Measurements from ENCODE around the gene HMGCS2. TPM values are rescaled to one million over a fixed set of nuclear protein-coding genes. Genes with fewer than 3 reads are reported as not detected.

Gene HMGCS2
- polyA plus RNA-seq, 1 of the 3 experiments (the other 2 are of a cell fraction), result not detected

DNA sequence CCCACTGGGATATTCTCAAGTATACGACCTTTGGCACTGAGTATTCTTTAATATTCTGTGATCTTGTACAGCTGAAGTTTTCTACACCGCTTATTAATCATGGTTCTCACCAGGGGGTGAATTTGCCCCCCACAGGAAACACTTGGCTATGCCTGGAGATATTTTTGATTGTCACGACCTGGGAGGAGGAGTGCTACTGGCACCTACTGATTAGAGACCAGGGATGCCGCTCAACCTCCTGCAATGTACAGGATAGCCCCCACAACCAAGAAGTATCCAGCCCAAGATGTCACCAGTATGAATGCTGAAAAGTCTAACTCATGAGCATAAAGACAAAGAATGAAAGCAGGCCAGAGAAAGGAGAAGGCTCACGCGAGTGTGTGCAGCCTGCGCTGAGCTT, 28.9 kb upstream of the HMGCS2 start:
- Histone ChIP-seq H3K9me2 (no peaks in the 10 kb centered on the region), H3K27ac (ENCODE audit: low read depth in 2 of 2, low read length in 1 of 2) (no peak overlapping the region), H2AFZ (ENCODE audit: low read depth) (no peak overlapping the region), H3F3A (replicated peaks; ENCODE audit: insufficient read depth) (no peaks in the 10 kb centered on the region), H3K4me2 (no peak overlapping the region), H3K9me3 (no peaks in the 10 kb centered on the region), H3K9ac (no peak overlapping the region), H3K4me1 (ENCODE audit: control insufficient read depth in 1 of 2, insufficient read depth in 2 of 2, low read depth in 1 of 2, low read length in 1 of 2) (no peaks in the 10 kb centered on the region; a peak in 1 of 4 replicates), H3K79me2 (ENCODE audit: insufficient read depth) (no peaks in the 10 kb centered on the region), H4K20me1 (ENCODE audit: insufficient read depth) (no peaks in the 10 kb centered on the region), H3K27me3 (ENCODE audit: insufficient read depth) (no peaks in the 10 kb centered on the region; the same call in 1 of the 2 replicates), H3K4me3 (ENCODE audit: low read depth in 2 of 2, low read length in 1 of 2) (no peak overlapping the region), H3K36me3 (replicated peaks in 1 of 2; ENCODE audit: control insufficient read depth in 1 of 2, insufficient read depth in 2 of 2, low read length in 1 of 2) (no peaks in the 10 kb centered on the region)
- CTCF ChIA-PET, result interaction anchor here (2.6 kb wide), 1 partner anchor 12 kb away, joined by 10 read pairs; no protein-coding TSS in a partner anchor
- DNase-seq, result no peak
- POLR2A ChIA-PET, result no interaction called here
- 85% methylated on average over 7 of the region's 7 CpGs for WGBS (ENCODE audit: low lambda C conversion rate)
- no peak for TF ChIP-seq SIN3A (IDR thresholded peaks at IDR 0.05; ENCODE audit: borderline replicate concordance, low read depth, low read length)
- TF ChIP-seq, protein P1, sequence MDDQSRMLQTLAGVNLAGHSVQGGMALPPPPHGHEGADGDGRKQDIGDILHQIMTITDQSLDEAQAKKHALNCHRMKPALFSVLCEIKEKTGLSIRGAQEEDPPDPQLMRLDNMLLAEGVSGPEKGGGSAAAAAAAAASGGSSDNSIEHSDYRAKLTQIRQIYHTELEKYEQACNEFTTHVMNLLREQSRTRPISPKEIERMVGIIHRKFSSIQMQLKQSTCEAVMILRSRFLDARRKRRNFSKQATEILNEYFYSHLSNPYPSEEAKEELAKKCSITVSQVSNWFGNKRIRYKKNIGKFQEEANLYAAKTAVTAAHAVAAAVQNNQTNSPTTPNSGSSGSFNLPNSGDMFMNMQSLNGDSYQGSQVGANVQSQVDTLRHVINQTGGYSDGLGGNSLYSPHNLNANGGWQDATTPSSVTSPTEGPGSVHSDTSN (IDR thresholded peaks at IDR 0.05), result no peak

DNA sequence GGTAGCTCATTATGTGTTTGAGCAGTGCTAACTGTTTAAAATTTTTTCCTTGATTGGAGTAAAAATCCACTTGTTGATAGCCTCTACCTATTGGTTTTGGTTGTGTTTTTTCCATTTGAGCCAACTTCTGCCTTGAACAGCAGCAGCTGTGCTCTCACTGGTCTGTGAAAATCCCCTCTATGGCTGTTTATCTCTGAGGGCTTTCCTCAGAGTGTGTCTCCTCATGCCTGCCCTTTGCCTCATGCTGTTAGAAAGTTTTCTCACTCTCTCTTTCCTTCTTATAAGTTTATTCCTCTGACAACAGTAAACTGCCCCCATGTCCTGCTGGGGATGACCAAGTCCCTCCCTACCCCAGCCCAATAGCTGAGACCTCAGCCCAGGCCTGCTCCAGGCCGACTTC, 28.5 kb upstream of the HMGCS2 start:
- WGBS (ENCODE audit: low lambda C conversion rate), result 9% methylated on average over 1 of the region's 1 CpG
- no peaks in the 10 kb centered on the region for H3F3A ChIP-seq (replicated peaks; ENCODE audit: insufficient read depth)
- H3K9me2 ChIP-seq, result no peaks in the 10 kb centered on the region
- no peaks in the 10 kb centered on the region; a peak in 1 of 4 replicates for H3K4me1 ChIP-seq (ENCODE audit: control insufficient read depth in 1 of 2, insufficient read depth in 2 of 2, low read depth in 1 of 2, low read length in 1 of 2)
- no peaks in the 10 kb centered on the region for H3K79me2 ChIP-seq (ENCODE audit: insufficient read depth)
- H4K20me1 ChIP-seq (ENCODE audit: insufficient read depth), result no peaks in the 10 kb centered on the region
- no peak overlapping the region for H3K4me3 ChIP-seq (ENCODE audit: low read depth in 2 of 2, low read length in 1 of 2)
- no peaks in the 10 kb centered on the region for H3K9me3 ChIP-seq
- no peaks in the 10 kb centered on the region for H3K27me3 ChIP-seq (ENCODE audit: insufficient read depth)
- H3K36me3 ChIP-seq (replicated peaks in 1 of 2; ENCODE audit: control insufficient read depth in 1 of 2, insufficient read depth in 2 of 2, low read length in 1 of 2), result no peaks in the 10 kb centered on the region
- ChIA-PET CTCF (interaction anchor here (0.8 to 2.0 kb wide), 2 partner anchors 9 to 11 kb away, joined by 3 to 17 read pairs; no protein-coding TSS in a partner anchor), POLR2A (no interaction called here)
- no peak for DNase-seq
- H2AFZ ChIP-seq (ENCODE audit: low read depth), result no peak overlapping the region
- H3K27ac ChIP-seq (ENCODE audit: low read depth in 2 of 2, low read length in 1 of 2), result no peak overlapping the region
- H3K9ac ChIP-seq, result no peak overlapping the region
- no peak for TF ChIP-seq FOXJ3 (CRISPR knock-in tag; IDR thresholded peaks at IDR 0.05)
- TF ChIP-seq RCOR1 (IDR thresholded peaks at IDR 0.05; ENCODE audit: low read length), result no peak
- no peak for TF ChIP-seq POLR2AphosphoS5 (IDR thresholded peaks at IDR 0.05; ENCODE audit: low read depth, low read length)
- TF ChIP-seq, protein P2, sequence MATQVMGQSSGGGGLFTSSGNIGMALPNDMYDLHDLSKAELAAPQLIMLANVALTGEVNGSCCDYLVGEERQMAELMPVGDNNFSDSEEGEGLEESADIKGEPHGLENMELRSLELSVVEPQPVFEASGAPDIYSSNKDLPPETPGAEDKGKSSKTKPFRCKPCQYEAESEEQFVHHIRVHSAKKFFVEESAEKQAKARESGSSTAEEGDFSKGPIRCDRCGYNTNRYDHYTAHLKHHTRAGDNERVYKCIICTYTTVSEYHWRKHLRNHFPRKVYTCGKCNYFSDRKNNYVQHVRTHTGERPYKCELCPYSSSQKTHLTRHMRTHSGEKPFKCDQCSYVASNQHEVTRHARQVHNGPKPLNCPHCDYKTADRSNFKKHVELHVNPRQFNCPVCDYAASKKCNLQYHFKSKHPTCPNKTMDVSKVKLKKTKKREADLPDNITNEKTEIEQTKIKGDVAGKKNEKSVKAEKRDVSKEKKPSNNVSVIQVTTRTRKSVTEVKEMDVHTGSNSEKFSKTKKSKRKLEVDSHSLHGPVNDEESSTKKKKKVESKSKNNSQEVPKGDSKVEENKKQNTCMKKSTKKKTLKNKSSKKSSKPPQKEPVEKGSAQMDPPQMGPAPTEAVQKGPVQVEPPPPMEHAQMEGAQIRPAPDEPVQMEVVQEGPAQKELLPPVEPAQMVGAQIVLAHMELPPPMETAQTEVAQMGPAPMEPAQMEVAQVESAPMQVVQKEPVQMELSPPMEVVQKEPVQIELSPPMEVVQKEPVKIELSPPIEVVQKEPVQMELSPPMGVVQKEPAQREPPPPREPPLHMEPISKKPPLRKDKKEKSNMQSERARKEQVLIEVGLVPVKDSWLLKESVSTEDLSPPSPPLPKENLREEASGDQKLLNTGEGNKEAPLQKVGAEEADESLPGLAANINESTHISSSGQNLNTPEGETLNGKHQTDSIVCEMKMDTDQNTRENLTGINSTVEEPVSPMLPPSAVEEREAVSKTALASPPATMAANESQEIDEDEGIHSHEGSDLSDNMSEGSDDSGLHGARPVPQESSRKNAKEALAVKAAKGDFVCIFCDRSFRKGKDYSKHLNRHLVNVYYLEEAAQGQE (IDR thresholded peaks at IDR 0.05; ENCODE audit: low read depth, low read length), result no peak
- TF ChIP-seq EZH2phosphoT487 (IDR thresholded peaks at IDR 0.05; ENCODE audit: borderline replicate concordance, low read depth), result no peak
- TF ChIP-seq JUND (IDR thresholded peaks at IDR 0.05), result no peak
- H3K4me2 ChIP-seq, result no peak overlapping the region

Data from SK-N-SH (cell line).